Measurements from ENCODE around the gene CST9.
"Not testable (repeated sequence)": the region's sequence is repeated elsewhere in the genome, so short reads cannot be mapped to it uniquely, and the experiment has no call there.

The CST9 gene

DNA sequence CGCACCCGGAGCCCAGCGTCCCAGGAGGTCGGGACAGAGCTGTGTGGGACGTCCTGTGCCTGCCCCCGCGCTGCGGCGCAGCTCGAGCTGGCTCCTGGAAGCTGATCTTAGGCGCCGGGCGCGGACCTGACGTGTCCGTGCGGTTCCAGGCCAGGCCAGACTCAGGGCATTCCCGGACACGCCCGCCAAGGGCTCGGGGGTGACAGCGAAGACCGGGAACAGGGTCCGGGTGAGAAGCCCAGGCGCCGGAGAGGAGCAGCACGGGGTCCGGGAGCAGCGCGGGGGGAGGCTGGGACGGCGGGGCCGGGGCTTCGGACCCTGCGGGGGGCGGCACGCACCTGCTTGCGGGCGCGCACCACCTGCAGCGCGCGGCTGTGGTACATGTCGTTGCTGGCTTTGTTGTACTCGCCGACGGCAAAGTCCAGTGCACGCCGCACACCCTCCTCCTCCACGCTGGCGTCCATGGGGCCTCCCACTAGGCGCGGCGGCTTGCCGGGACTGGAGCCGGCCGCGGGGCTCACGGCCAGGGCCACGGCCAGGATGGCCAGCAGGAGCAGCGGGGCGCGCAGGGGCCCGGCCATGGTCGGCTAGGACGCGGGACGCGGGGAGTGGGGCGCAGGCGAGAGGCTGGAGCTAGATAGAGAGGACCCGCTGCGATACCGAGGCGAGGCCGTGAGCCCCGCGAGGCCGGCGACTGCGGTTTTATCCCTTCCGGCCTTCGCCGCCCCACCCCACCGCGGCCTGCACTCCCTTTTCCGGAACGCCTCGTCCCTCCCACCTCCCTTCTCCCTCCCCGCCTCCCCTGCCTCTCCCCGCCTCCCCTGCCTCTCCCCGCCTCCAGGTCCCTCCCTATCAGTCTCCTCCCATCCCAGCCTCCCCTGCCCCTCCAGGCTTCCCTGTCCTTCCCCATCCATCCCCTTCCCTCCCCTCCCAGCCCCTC lies 31.8 kb upstream of the CST9 start, which contains the start of gene CST3:
Gene CST3 (minus strand): TSS at position 674 of the 940 bp plus-strand sequence. CDS start 93 bp downstream, at position 581.
- no peak for DNase-seq (ENCODE audit: low read depth, low spot score)

DNA sequence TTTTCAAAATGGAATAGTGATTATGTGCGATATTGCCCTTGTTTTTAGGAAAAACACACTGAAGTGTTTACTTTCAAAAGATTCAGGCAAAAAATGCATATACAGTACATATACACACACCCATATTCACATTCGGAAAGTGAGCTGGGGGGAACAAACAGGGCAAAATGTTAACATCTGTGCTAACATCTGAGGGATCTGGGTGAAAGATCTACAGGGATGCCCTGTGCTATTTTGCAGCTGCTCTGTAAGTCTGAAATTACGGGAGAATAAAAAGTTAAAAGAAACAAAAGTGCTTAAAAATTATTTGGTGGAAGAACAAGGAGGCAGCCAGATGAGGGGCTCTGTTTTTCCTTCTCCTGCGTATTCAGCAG lies 31.2 kb upstream of the CST9 start:
- DNase-seq (ENCODE audit: low read depth, low spot score), result no peak

DNA sequence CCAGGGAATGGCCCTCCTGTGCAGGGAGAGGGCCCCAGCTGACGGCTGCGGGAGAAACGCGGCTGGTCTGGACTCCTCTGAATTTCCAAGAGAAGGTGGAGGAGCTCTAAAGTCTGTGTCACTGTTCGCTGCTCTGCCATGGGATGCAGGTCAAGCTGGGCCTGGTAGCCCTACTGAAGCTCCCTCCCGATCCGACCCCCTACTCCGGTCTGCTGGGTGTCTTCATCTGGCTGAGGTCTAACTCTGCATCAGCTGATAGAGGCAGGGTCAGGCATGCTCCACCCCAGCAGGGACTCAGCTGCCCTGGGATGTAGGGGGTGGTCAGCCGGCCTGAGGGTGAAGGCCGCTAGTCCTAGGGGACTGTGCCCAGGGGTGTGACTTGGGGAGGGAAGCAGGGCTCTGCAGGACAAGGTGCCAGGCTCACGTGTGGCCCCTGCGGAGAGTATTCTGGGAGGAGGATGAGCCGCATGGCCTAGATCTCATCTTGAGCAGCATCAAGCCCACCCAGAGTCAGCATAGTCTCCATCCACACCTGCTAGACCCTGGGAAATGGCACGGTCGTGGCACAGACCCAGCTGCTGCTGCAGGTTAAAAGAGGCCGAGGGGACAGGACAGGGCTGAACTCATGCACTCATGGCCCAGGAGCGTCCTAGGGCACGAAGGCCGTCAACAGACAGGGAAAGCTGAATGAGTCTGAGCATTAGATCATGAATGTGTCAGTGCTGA lies 30.6 kb upstream of the CST9 start:
- no peak for DNase-seq (ENCODE audit: low read depth, low spot score)

DNA sequence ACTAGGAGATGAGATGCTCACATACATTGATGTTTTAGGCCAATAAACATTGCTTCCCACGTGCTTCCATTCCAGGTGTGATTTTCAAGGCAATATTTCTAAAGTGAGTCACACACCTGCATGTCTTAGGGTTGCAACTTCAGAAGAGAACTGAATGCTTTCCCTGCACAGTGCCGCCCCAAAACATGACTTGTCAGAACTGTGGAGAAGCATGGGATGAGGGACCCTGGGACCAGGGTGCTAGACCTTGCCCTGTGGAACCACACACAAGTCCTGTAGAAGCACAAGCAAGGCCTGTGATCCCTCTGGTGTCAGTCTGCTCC lies 30.0 kb upstream of the CST9 start:
- not testable (repeated sequence) for DNase-seq (ENCODE audit: low read depth, low spot score)

DNA sequence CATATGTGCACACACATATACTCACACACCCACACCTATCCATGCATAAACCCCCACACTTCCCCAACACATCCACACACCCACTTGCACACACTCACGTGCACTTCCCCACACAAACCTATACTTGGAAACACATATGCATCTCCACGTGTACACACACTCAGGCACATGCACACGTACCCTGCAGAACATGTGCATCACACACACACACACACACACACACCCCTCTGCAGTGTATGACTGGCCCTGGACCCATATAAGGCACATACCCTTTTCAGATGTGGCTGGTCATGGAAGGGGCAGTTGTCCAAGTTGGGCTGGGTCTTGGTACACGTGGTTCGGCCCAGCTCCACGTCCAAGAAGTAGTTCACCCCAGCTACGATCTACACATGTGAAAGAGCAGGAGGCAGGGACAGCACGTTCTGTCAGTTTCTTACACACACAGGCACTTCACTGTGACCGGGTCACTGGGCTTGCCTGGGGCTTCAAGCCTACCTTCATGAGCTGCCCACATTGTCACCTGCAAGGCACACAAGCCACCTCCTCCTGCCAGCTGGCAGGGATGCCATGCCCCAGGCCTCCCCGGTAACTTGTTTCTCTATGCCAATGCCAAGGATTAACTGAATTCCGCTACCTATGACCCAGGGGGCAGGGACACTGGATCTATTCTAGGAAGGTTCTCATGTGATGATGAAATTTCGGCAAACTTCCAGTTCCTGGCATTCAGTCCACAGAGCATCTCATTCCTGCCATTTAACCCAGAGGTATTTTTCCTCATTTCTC lies 29.5 kb upstream of the CST9 start:
- no peak for DNase-seq (ENCODE audit: low read depth, low spot score)

DNA sequence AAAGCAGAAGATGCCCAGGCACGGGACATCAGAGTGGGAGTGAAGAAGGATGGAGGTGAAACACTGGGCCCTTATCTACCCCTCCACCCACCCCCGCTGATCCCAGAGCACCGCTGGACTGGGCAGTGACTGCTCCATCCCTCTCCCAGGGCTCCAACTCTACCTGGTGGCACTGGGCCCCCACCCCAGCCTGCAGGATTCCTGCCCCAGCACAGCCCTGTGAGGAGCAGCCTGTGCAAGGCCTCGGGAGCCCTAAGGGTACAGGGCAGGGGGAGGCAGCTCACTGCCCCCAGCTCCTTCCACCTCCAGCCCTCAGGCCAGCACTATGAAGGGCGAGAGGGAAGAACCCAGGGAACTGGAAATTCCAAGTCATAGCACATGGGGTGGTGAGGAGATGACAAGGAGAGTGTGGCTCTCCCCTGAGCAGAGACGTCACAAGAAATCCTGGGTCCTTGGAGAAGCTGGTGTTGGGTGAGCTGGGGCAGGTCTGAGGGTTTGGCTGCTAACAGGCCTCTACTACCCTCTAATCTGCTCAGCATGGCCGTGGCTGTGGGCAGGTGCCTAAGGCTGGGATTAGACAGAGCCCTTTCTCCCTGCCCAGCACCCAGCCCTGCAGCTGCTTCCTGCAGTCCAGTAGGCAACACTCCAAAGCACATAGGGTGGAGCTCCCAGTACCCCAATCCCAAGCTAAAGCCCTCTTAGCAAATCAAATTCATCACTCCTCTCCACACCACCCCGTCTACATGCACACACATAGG lies 28.5 kb upstream of the CST9 start:
- no peak for DNase-seq (ENCODE audit: low read depth, low spot score)

DNA sequence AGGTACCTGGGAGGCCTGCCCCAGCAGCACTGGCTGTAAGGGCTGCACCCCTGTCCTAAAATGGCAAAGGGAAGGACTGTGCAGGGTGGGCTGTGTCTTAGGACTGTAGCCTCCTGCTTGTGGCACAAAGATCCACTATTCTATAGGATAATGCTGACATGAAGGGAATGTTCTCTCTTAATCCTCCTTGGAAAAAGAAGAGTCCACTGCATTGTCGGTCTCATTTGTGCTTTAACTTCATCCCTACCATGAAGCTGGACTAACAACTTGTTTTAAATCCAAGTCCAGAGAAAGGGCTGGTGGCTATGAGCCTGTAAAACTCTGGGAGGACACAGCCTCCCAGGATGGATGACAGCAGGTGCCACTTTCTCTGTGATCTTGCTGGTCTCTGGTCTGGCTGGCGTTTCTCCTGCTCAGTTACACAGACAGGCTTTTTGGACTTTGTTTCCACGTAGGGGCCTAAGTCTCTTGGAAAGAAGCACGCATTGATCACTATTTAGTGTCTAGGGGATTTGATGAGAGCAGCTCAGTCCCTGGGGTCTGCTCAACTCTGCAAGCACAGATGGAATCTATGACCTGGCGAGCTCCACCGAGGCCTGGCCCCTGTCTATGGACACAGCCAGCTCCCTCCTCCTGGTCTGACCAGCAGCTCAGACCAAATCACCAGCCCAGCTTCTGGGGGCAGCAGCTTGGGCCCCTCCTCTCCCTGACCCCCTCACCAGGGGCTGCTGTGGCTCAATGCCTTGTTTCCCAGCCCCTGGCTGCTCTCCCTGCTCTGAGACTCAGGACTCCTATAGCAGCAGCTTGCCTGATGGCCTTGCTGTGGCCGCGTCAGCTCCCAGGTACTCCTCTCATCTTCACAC lies 27.2 kb upstream of the CST9 start:
- DNase-seq (ENCODE audit: low read depth, low spot score), result no peak

DNA sequence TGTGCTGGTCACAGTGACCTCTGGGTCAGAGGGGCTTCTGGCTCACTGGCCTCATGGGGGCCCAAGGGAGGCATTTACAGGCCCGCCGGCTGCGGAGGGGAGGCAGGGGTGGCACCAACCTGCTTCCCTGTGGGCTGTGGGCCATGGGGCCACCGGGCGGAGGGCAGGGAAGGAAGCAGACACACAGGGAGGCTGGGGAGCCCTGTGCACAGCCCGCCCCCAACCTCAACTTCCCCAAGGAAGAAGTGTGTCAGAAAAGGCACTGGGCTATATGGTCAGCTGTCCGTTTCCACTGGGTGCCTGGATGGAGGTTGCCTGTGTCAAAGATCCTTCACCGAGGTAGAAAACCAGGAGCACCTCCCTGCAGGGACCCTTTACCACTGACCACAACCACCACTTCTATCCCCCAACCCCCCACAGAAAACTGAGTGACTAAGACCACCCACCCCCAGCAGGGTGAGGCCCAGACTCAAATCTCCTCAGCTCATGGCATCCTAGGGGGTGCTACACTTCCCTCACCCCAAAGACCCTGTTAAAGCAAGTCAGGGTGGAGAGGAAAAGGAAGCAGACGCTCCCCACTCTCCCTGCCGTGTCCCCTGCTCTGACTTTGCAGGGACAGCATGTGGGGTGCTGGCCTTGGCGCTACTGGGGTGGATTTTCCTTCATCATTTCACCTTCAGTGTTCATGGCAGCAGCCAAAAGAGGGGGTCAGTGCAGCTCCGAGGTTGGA lies 26.4 kb upstream of the CST9 start:
- DNase-seq (ENCODE audit: low read depth, low spot score), result no peak

DNA sequence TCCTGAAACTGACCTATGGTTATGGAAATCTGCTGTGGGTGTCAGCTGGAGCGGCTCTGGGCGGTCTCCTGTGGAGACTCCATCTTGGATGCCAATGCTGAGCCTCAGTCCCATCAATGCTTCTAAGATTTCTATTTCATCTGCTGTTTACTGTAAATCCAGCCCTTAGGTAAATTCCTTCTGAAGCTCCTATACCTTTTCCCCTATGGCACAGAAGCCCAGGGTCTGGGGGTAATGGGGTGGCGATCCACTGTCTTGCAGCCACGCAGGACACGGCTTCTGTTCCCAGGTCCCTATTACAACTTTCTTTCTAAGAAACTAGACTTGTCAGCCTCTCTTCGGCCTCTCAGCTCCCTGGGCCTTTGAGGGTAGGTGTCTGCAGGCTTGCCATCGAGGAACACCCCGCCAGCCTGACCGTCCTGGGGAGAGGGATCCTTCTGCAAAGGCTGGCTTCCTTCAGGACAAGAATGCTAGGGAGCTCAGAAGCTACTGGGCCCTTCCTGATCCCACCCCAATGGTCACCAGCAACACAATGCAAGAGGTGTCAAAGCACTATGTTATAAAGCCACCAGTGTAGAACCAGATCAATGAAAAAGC lies 25.6 kb upstream of the CST9 start:
- no peak for DNase-seq (ENCODE audit: low read depth, low spot score)

DNA sequence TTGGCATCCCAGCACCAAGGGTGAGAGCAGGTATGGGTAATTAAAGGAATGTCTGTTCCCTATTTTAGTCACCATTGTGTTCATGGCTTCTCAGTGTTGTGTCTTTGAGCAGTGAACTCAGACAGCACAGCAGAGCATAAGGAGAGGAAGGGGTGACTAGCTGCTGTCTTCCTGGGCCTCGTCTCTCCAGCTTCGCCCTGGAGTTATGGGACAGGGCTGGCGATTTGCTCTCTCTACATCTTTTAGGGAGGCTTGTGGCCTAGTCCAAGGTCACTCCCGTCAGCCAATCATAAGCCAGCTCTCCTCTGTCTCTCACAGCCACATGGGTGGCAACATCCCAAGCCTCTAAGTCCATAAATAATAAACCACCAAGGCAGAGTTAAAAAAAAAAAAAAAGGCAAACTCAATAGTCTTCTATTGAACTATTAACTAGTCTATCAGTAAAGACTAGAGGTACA lies 24.7 kb upstream of the CST9 start:
- DNase-seq (ENCODE audit: low read depth, low spot score), result no peak

DNA sequence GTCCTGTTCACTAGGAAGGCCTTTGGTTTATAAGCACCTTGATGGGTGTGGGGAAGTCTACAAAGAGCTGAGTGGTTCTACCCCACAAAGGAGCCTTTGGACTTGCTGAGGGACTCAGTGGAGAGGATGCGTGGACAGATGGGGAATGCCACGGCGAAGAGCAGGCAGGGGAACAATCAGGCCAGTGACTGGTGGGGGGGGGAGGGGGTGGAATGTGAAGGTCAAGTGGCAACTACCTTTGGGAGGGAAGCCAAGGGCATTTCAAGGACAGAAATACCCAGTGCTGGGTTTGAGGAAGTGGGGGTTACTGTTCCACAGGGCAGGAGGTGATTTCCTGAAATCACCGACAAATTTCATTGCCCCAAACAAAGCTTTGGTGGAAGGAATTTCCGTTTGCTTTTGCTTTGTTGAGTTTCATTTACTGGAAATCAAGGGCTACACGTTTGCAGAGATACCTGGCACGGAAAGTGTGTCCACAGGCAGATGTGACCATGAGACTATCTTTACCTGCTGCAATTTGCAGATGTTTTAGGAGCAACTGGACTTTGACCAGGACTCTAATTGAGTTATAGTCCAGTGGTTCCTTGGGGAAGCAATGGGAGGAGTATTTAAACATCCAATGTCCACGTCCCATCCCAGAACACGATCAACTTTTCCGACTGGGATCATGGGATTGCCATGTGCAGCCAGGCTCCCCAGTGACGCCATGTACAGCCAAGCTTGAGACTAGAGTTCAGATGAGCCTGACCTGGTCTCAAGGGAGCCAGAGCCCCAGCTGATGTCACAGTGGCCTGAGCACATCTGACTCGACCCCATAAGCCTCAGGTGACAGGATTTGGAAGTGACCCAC lies 24.1 kb upstream of the CST9 start:
- DNase-seq (ENCODE audit: low read depth, low spot score), result no peak

DNA sequence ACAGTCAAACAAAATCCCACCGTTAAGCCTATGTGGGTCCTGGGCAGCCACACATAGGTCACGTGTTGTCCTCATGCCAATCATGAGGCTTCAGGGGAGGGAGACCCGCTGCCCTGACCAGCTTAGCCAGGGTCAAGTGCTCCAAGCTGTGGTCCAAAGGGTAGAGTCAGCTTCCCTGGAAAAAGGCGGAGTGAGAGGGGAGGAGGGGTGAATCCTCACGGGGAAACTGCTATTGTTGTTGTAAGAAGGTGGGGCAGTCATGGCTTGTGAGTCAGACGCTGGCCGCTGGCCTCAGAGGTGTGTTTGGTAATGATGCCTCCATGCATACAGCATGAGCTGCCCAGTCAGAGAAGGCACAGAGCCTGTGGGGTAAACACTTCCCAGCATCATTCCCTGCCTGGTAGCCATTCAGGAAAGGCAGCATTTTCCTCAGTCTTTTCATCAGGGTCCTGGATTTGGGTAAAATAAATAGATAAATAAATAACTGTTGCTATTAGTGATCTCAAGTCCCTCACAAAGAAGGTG lies 23.4 kb upstream of the CST9 start:
- DNase-seq (ENCODE audit: low read depth, low spot score), result no peak

DNA sequence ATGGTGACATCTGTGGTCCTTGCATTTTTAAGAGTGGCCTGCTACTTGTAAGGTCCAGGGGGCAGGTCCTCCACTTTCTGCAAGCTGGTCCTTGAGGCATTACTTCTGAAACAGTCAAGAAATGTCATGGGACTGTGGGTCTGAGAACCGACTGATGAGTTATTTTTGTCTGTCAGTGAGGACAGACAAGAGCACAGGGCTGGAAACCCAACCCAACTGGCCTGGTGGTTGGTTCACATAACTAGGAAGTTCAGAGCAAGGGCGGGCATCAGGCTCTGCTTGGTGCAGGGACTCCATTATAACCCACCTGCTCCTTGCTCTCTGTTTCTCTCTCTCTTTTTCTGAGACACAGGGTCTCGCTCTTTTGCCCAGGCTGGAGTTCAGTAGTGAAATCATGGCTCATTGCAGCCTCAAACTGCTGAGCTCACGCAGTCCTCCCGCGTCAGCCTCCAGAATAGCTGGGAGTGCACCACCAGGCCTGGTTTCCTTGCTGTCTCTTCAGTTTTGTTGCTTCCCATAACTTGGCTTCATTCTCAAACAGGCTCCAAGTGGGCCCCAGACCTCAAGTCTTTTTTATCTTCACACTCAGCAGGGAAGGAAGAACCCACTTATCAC lies 22.8 kb upstream of the CST9 start:
- no peak for DNase-seq (ENCODE audit: low read depth, low spot score)

DNA sequence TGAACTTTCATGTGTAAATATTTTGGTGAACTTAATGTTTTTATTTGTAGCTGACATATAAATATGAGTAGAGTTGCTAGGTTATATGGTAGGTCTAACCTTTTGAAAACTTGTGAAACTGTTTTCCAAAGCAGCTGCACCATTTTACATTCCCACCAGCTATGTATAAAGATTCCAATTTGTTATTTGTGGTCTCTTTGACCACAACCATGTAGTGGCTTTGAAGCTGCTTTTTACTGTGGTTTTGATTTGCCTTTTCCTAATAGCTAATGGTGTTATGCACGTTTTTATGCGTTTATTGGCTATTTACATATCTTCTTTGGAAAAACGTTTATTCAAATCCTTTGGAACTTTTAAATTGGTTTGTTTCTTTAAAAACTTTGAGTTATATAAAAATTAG lies 21.8 kb upstream of the CST9 start:
- DNase-seq (ENCODE audit: low read depth, low spot score), result no peak

DNA sequence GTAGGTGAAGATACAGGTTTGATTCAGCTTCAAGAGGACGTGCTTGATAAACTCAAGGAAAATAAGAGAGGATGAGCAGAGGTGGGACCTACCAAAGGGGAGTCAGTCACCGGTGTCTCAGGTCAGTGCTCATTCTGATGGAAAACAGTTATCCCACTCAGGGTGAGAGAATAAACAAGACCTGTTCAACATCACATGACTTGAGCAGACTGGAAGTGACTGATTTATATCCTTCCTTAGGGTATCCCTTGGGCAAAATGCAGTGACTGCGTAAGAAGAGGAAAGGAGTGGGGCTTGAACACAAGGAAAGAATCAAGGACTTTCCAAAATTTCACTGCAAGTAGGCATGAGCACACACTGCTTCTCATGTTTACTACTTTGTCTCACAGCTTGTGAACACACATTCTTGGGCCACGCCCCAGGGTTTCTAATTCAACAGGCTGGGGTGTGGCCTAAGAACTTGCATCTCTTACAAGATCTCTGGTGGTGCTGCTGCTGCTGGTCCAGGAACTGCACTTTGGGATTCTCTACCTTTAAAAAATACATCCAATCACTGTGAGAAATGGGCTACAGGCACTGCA lies 20.4 kb upstream of the CST9 start:
- no peak for DNase-seq (ENCODE audit: low read depth, low spot score)

DNA sequence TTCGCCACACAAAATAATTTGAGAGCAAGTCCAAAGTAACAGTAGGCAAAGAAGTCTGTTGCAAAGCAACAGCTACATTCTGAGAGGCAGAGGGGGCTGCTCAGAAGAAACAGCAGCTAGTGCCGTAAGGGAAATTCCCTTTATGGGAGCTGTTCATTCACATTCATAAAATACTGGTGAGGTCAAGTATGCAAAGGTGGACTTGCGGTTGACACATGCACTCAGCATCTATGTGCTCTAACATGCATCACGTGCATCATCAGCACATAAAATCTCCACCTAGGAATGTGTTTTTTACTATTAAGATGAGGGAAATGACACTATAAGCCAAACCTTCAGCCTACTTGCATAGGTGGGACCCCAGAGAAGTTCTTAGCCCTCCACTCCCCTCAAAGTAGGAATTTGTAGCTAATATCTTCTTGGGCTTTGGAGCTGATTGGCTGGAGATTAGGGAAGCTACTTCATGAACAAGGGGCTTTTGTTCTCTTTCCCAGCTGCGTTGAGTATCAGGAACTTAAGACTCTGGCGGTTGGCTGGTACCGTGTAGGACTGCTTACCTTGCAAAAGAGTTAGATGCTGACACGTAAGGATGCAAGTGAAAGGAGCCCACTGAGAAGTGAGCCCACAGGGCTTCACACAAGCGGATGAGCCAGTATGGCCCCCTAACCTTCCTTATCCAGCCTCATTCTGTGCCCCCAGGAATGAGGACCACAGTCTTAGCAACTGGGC lies 19.7 kb upstream of the CST9 start:
- DNase-seq (ENCODE audit: low read depth, low spot score), result no peak

DNA sequence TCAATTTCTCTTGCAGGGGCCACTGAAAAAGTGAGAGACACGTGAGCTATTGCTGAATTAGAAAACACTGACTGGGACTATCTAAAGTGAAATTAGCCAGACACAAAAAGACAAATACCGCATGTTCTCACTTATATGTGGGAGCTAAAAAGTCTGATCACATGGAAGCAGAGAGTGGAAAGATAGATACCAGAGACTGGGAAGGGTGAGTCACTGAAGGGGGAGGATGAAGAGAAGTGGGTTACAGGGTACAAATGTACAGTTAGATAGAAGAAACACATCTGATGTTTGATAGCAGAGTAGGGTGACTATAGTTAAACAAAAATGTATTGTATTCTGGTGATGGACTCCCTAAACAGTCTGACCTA lies 18.6 kb upstream of the CST9 start:
- DNase-seq (ENCODE audit: low read depth, low spot score), result no peak

Data from smooth muscle cell of the brain vasculature (primary cell).